GM12878 (cell line): ENCODE data around the gene SRRM2. TPM values are rescaled to one million over a fixed set of nuclear protein-coding genes. Genes with fewer than 3 reads are reported as not detected.

Source experiments
- ATAC-seq: fragments of 200-7000 bp; cut with Tn5 transposase; 3 replicates; pipeline ENCODE4 v1.9.1; 2020; ENCODE audit warnings: mild to moderate bottlenecking, moderate library complexity
- BruUV-seq: library from RNA; stranded (reverse); fragments of 400-500 nt; replicated peaks from 2 replicates; lab custom pipeline; 2021; lab: Mats Ljungman, UMichigan
- CTCF ChIA-PET: fragments of 300-600 bp; sonication (Branson Sonifier 250); formaldehyde crosslinking; extraction: SDS; loops from one replicate; lab custom pipeline; 2021; ENCODE audit warnings: inconsistent platforms; lab: Yijun Ruan, JAX
- POLR2A ChIA-PET: fragments of 350-600 bp; formaldehyde crosslinking; extraction: SDS; loops from one replicate; lab custom pipeline; 2021; ENCODE audit warnings: inconsistent platforms; lab: Charles Lee
- RAD21 ChIA-PET: fragments of 300-600 bp; sonication (Branson Sonifier 250); formaldehyde crosslinking; loops from one replicate; lab custom pipeline; 2023; ENCODE audit warnings: antibody characterized with exemption; ENCODE audit not compliant: unreplicated experiment; lab: Charles Lee
- SMC1A ChIA-PET: fragments of 300-600 bp; sonication (Branson Sonifier 250); formaldehyde crosslinking; loops from one replicate; lab custom pipeline; 2023; ENCODE audit not compliant: unreplicated experiment, uncharacterized antibody; lab: Charles Lee
- DNase-seq: peaks from one replicate; pipeline ENCODE4 v3.0.0-alpha.2; 2011; ENCODE audit warnings: low read depth, low spot score
- FAIRE-seq: peaks from 3 replicates; lab custom pipeline; 2011; peaks lifted over from hg19 to GRCh38; lab: Jason Lieb, UNC
- H2AFZ ChIP-seq: 2 replicates; pipeline ENCODE4 v1.6.0; 2011; ENCODE audit warnings: low read depth, low read length, control low read depth; ENCODE audit not compliant: control insufficient read depth
- H3K27ac ChIP-seq: 2 replicates; pipeline ENCODE4 v1.5.1; 2011; ENCODE audit warnings: control low read depth; ENCODE audit not compliant: control insufficient read depth, insufficient read depth
- H3K27me3 ChIP-seq, 2 experiments: replicated peaks in 1 of 2; 2 replicates each; pipeline versions ENCODE4 v1.6.0 to v1.6.1; 2011; ENCODE audit warnings: low read length in 1 of 2; ENCODE audit not compliant: control insufficient read depth in 2 of 2, insufficient read depth in 2 of 2
- H3K36me3 ChIP-seq, 2 experiments: 2 replicates each; pipeline ENCODE4 v1.5.1; 2011; ENCODE audit warnings: low read length in 1 of 2; ENCODE audit not compliant: control insufficient read depth in 2 of 2, insufficient read depth in 2 of 2
- H3K4me1 ChIP-seq: 2 replicates; pipeline ENCODE4 v1.6.1; 2011; ENCODE audit warnings: mild to moderate bottlenecking, low read length, moderate library complexity, mixed read lengths; ENCODE audit not compliant: control insufficient read depth, insufficient read depth
- H3K4me2 ChIP-seq: 2 replicates; pipeline ENCODE4 v1.6.0; 2011; ENCODE audit warnings: control low read depth; ENCODE audit not compliant: control insufficient read depth, insufficient read depth
- H3K4me3 ChIP-seq: fragments of 200-600 bp; sonication (generic); 2 replicates; pipeline ENCODE4 v1.5.1; 2016
- H3K79me2 ChIP-seq: 2 replicates; pipeline ENCODE4 v1.6.0; 2011; ENCODE audit warnings: low read length; ENCODE audit not compliant: control insufficient read depth, insufficient read depth
- H3K9ac ChIP-seq: 2 replicates; pipeline ENCODE4 v1.8.0; 2011; ENCODE audit warnings: low read length, control low read depth, mixed read lengths; ENCODE audit not compliant: control insufficient read depth, insufficient read depth
- H3K9me3 ChIP-seq: replicated peaks from 3 replicates; pipeline ENCODE4 v1.5.1; 2011; ENCODE audit warnings: mild to moderate bottlenecking, low read length; ENCODE audit not compliant: control insufficient read depth, insufficient read depth
- H4K20me1 ChIP-seq: 2 replicates; pipeline ENCODE4 v1.6.0; 2011; ENCODE audit not compliant: control insufficient read depth, insufficient read depth
- GATAD2B ChIP-seq: fragments of 450-650 bp; conservative IDR thresholded peaks from 2 replicates; pipeline ENCODE4 v1.6.1; 2017; ENCODE audit warnings: low read depth, mild to moderate bottlenecking, moderate library complexity
- MYC ChIP-seq: IDR thresholded peaks from 2 replicates; pipeline ENCODE4 v1.6.1; 2011; ENCODE audit warnings: mild to moderate bottlenecking, low read length, moderate library complexity, inconsistent platforms; ENCODE audit not compliant: insufficient read depth, insufficient replicate concordance, insufficient read length, severe bottlenecking
- NR2C2 ChIP-seq: IDR thresholded peaks from 2 replicates; pipeline ENCODE4 v1.6.1; 2011; ENCODE audit warnings: borderline replicate concordance, low read depth; ENCODE audit not compliant: control insufficient read depth, insufficient read length
- WGBS: methylation state at CpG from one replicate; pipeline ENCODE4 v1.1.6; 2016; ENCODE audit warnings: low lambda C conversion rate; ENCODE audit not compliant: insufficient replicate concordance, insufficient coverage; ENCODE audit errors: missing lambda C conversion rate; 5-methylcytosine and 5-hydroxymethylcytosine counted together
- in situ Hi-C: fragments of 300-500 bp; cut with MboI; formaldehyde crosslinking; loops from 9 replicates; pipeline ENCODE4 v1.14.3; 2018; ENCODE audit warnings: mixed read lengths
- intact Hi-C: fragments of 100-400 bp; cut with micrococcal nuclease; formaldehyde crosslinking; loops from one replicate; pipeline ENCODE4 v1.14.2; 2022; ENCODE audit not compliant: unreplicated experiment
- polyA plus RNA-seq, 11 experiments: library from polyadenylated mRNA; depleted of rRNA in 4 of 11; unstranded in 6 of 11; stranded (reverse) in 5 of 11; fragments of >200 nt; fragmentation: Nextera tagmentation in 4 of 11; fragmentation: Illumina TruSeq in 1 of 11; extraction: Ambion mirVana in 4 of 11; extraction: Trizol in 1 of 11; gene quantifications; 1 replicate in 1 of 11; 2 replicates in 10 of 11; pipeline versions ENCODE4 v1.2.1 to v1.2.3, GENCODE V29; 2011 to 2016; ENCODE audit warnings: inconsistent platforms in 2 of 11, missing spikeins in 2 of 11, low read depth in 1 of 11
- total RNA-seq, 4 experiments: library from RNA; depleted of rRNA in 3 of 4; stranded (reverse); fragments of >200 nt in 3 of 4; fragmentation: Illumina TruSeq in 1 of 4; extraction: Trizol in 1 of 4; gene quantifications; 2 replicates each; pipeline versions ENCODE4 v1.2.1 to v1.2.3, GENCODE V29; 2013 to 2021
- TF ChIP-seq, protein P1 (sequence below): IDR thresholded peaks from 2 replicates; pipeline ENCODE4 v1.6.1; 2012; ENCODE audit warnings: improper control_type of control experiment, low read depth, low read length; ENCODE audit not compliant: insufficient replicate concordance
- TF ChIP-seq, protein P2 (sequence below): fragments of 450-650 bp; IDR thresholded peaks from 2 replicates; pipeline ENCODE4 v1.6.1; 2018; ENCODE audit warnings: mild to moderate bottlenecking, low read depth, moderate library complexity; ENCODE audit not compliant: partially characterized antibody

Gene SRRM2
- total and polyA plus RNA-seq, 10 of the 15 experiments (the other 5 are each of a cell fraction or from before 2014, with no cell fraction given): 30.1 to 502 (median 196) TPM

DNA sequence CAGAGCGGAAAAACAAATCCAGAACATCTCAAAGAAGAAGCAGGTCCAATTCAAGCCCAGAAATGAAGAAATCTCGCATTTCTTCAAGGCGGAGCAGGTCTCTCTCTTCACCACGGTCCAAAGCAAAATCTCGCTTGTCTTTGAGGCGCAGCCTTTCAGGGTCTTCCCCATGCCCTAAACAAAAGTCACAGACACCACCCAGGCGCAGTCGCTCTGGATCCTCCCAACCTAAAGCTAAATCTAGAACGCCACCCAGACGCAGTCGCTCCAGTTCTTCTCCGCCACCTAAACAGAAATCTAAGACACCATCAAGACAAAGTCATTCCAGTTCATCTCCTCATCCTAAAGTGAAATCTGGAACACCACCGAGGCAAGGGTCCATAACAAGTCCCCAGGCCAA, 10.3 kb downstream of the SRRM2 start (continued):
- TF ChIP-seq, protein P1, sequence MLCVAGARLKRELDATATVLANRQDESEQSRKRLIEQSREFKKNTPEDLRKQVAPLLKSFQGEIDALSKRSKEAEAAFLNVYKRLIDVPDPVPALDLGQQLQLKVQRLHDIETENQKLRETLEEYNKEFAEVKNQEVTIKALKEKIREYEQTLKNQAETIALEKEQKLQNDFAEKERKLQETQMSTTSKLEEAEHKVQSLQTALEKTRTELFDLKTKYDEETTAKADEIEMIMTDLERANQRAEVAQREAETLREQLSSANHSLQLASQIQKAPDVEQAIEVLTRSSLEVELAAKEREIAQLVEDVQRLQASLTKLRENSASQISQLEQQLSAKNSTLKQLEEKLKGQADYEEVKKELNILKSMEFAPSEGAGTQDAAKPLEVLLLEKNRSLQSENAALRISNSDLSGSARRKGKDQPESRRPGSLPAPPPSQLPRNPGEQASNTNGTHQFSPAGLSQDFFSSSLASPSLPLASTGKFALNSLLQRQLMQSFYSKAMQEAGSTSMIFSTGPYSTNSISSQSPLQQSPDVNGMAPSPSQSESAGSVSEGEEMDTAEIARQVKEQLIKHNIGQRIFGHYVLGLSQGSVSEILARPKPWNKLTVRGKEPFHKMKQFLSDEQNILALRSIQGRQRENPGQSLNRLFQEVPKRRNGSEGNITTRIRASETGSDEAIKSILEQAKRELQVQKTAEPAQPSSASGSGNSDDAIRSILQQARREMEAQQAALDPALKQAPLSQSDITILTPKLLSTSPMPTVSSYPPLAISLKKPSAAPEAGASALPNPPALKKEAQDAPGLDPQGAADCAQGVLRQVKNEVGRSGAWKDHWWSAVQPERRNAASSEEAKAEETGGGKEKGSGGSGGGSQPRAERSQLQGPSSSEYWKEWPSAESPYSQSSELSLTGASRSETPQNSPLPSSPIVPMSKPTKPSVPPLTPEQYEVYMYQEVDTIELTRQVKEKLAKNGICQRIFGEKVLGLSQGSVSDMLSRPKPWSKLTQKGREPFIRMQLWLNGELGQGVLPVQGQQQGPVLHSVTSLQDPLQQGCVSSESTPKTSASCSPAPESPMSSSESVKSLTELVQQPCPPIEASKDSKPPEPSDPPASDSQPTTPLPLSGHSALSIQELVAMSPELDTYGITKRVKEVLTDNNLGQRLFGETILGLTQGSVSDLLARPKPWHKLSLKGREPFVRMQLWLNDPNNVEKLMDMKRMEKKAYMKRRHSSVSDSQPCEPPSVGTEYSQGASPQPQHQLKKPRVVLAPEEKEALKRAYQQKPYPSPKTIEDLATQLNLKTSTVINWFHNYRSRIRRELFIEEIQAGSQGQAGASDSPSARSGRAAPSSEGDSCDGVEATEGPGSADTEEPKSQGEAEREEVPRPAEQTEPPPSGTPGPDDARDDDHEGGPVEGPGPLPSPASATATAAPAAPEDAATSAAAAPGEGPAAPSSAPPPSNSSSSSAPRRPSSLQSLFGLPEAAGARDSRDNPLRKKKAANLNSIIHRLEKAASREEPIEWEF: no peak
- TF ChIP-seq GATAD2B: no peak
- no peak for TF ChIP-seq NR2C2
- no peak for TF ChIP-seq MYC

DNA sequence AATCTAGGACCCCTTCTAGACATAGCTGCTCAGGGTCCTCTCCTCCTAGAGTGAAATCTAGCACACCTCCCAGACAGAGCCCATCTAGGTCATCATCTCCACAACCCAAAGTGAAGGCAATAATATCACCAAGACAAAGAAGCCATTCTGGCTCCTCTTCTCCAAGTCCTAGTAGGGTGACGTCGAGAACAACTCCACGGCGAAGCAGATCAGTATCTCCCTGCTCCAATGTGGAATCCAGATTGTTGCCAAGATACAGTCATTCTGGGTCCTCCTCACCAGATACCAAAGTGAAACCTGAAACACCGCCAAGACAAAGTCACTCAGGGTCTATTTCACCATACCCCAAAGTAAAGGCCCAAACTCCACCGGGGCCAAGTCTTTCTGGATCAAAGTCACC, 10.7 kb downstream of the SRRM2 start:
- ChIA-PET POLR2A (no interaction called here), RAD21 (no interaction called here), SMC1A (no interaction called here), CTCF (no interaction called here)
- FAIRE-seq (no peak), ATAC-seq (no peak), DNase-seq (no peak)
- H3K27ac ChIP-seq: no peak overlapping the region
- TF ChIP-seq, protein P2, sequence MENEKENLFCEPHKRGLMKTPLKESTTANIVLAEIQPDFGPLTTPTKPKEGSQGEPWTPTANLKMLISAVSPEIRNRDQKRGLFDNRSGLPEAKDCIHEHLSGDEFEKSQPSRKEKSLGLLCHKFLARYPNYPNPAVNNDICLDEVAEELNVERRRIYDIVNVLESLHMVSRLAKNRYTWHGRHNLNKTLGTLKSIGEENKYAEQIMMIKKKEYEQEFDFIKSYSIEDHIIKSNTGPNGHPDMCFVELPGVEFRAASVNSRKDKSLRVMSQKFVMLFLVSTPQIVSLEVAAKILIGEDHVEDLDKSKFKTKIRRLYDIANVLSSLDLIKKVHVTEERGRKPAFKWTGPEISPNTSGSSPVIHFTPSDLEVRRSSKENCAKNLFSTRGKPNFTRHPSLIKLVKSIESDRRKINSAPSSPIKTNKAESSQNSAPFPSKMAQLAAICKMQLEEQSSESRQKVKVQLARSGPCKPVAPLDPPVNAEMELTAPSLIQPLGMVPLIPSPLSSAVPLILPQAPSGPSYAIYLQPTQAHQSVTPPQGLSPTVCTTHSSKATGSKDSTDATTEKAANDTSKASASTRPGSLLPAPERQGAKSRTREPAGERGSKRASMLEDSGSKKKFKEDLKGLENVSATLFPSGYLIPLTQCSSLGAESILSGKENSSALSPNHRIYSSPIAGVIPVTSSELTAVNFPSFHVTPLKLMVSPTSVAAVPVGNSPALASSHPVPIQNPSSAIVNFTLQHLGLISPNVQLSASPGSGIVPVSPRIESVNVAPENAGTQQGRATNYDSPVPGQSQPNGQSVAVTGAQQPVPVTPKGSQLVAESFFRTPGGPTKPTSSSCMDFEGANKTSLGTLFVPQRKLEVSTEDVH: peak; percentile 66
- TF ChIP-seq, protein P1: no peak
- no TSS peak for BruUV-seq
- H3K36me3 ChIP-seq: peaks cover 74 to 88% of the 10 kb centered on the region in 2 experiments
- 98% methylated on average over 6 of the region's 6 CpGs for WGBS
- H3K79me2 ChIP-seq: peaks cover 37% of the 10 kb centered on the region
- no peak overlapping the region for H3K4me3 ChIP-seq
- H4K20me1 ChIP-seq: peaks cover 2% of the 10 kb centered on the region
- H3K9me3 ChIP-seq: peaks cover 2% of the 10 kb centered on the region; the same call in 1 of the 3 replicates
- H3K4me1 ChIP-seq: no peaks in the 10 kb centered on the region
- no peak overlapping the region for H2AFZ ChIP-seq
- intact Hi-C loops: no loop called here
- no peak overlapping the region for H3K4me2 ChIP-seq
- in situ Hi-C loops: no loop called here
- no peaks in the 10 kb centered on the region for H3K27me3 ChIP-seq
- no peak overlapping the region for H3K9ac ChIP-seq
